GM21526 (cell line): ENCODE results near the gene EML5.
"Not testable (repeated sequence)": the region's sequence is repeated elsewhere in the genome, so short reads cannot be mapped to it uniquely, and the experiment has no call there.

ENCODE experiments used
- ATAC-seq: cut with Tn5 transposase; IDR thresholded peaks from one replicate; pipeline ENCODE4 v1.9.1; 2021; ENCODE audit warnings: moderate library complexity; ENCODE audit not compliant: unreplicated experiment, low FRiP score

The EML5 gene

DNA sequence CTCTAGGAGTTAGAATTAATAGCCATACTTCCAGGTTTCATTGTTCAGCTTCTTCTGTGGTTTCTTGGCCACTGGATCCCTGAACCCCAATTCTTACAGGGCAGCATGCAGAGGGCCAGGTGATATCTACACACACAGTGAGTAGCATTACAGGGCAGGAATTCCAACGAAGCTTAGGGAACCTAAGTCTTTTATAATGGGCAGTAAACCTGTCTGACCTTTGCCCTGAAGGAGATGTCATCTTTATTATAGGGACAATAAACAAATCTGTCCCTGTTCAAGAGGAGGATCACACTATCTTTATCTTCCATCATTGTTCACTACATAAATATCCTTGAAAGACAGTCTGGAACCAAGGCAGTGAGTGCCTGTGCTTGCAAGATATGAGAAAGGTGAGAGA, 11.7 kb upstream of the EML5 start:
- no peak for ATAC-seq

- ATAC-seq, result no peak
These were observed 11.3 kb upstream of the EML5 start for GRCh38 chr14:88804035-88804434.

DNA sequence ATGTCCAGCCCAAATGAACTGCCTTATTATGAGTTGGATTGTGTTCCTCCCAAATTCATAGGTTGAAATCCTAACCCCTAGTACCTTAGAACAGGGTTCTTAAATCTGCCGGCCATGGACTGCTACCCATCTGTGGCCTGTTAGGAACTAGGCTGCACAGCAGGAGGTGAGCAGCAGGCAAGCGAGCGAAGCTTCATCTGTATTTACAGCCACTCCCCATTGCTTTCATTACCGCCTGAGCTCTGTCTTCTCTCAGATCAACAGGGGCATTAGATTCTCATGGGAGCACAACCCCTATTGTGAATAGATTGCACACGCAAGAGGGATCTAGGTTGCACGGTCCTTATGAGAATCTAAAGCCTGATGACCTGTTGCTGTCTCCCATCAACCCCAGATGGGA, 9.8 kb upstream of the EML5 start:
- ATAC-seq, result no peak

DNA sequence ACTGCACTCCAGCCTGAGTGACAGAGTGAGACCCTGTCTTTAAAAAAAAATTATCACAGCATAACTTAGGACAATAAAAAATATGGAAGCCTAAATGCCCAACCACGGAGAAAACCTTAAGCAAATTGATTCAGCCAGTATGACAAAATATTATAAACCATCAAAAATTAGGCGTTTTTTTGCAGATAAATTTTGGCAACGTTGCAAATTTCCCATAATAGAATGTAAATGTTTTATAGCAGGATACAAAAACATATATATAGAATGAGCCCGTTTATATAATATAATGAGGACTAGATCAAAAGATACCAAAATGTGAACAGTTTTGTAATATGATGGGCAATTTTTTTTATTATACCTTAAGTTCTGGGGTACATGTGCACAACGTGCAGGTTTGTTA, 6.8 kb upstream of the EML5 start:
- no peak for ATAC-seq

- no peak for ATAC-seq
These were observed 5.4 kb upstream of the EML5 start for GRCh38 chr14:88798156-88798555.

DNA sequence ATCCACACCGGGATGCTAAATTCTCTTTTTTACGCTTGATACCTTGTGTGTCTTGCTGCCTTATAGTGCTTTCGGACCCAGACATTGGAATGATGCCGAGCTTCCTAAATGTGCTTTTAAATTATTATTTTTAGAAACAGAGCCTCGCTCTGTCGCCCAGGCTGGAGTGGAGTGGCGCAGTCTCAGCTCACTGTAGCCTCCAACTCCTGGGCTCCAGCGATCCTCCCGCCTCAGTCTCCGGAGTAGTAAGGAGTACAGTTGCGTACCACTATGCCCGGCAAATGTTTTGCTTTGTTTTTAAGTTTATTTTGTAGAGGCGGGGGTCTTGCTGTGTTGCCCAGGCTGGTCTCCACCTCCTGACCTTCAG, 489 bp upstream of the EML5 start:
- no peak for ATAC-seq

GRCh38 chr14:88791629-88792472, 902 bp downstream of the EML5 start:
- peak; percentile 14 for ATAC-seq

DNA sequence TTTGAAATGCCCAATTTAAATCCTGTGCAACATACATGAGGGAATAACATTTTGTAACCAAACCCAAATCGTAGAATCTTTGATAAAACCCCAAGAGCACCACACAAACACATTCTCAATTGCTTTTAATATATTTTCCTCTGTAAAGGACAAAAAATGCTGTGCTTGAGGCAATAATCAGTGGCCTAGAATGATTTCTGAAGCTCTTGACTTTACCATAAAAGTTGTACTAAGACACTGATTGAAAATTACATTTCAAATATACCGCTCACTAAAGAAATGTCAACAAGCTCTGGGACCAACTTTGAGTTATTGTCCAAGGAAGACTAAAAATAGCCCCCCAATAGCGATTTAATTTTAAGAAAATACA, 1.5 kb downstream of the EML5 start:
- no peak for ATAC-seq

GRCh38 chr14:88790501-88791251, 2.1 kb downstream of the EML5 start:
- ATAC-seq, result no peak

- not testable (repeated sequence) for ATAC-seq
These were observed 3.2 kb downstream of the EML5 start for GRCh38 chr14:88789573-88789972.

DNA sequence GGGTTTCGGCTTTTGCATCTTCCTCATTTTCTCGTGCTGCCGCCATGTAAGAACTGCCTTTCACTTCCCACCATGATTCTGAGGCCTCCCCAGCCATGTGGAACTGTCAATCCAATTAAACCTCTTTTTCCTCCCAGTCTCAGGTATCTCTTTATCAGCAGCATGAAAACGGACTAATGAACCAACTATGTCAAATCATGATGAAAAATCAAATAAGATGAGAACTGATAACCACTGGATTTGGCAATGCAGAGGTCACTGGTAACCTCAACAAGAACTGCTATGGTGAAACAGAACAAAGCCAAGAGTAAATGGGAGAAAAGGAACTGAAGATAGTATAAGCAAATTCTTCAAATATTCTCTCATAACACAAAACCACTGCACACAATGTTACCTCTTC, 6.0 kb downstream of the EML5 start:
- ATAC-seq, result no peak

- ATAC-seq, result no peak
These were observed 6.8 kb downstream of the EML5 start for GRCh38 chr14:88785911-88786310.

DNA sequence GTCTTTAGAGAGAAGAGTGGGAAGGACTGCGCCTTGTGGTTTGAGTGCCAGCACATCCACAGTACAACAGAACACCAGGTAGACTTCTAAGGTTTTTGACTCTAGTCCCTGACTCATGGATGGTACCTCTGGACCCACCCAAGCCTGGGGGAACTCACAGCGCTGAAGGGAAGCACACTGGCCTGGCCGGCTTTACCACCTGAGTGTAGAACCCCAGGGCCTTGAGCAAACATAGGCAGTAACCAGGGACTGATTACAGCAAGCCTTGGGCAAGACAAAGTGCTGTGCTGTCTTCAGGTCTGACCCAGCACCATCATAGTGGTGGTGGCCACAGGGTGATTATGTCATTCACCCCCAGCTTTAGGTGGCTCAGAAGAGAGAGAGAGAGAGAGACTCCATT, 17.2 kb downstream of the EML5 start:
- ATAC-seq, result no peak

GRCh38 chr14:88770736-88771135, 22.0 kb downstream of the EML5 start:
- ATAC-seq, result no peak

- ATAC-seq, result no peak
These were observed 27.6 kb downstream of the EML5 start for GRCh38 chr14:88765130-88765529.

GRCh38 chr14:88753873-88754272, 38.9 kb downstream of the EML5 start:
- ATAC-seq, result no peak

- no peak for ATAC-seq
These were observed 41.8 kb downstream of the EML5 start for GRCh38 chr14:88750945-88751344.

GRCh38 chr14:88750413-88750812, 42.3 kb downstream of the EML5 start:
- no peak for ATAC-seq

DNA sequence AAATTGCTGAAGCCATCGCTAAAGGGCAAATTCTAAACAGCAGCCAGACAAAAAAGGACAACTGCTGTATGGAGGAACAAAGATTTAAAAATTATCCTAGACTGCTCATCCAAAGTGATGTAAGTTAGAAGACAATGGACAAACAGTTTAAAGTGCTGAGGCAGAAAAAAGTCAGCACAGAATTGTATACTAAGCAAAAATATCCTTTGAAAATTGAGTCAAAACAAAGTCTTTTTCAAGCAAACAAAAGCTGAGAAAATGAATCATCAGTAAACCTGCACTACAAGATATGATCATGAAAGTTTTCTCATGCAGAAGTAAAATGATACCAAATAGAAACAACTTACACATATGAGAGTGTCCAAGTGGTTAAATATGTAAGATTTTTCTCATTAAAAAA, 43.6 kb downstream of the EML5 start:
- no peak for ATAC-seq

DNA sequence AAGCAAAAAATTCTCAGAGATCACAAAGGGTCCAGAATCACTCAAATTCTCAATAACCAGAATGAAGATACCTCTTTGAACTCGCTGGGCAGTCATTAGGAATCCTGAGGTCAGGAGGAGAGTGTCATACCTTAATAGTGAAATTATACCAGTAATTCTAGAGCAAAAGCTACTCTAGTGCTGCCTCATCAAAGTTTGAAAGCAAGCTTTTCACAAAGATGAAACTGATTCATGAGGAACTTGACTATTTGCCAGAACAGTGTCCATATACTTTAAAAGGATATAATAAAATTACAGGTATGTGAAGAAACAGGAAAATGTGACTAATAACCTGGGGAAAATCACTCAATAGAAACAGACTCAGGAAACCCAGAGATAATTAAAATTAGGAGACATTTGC, 44.5 kb downstream of the EML5 start:
- no peak for ATAC-seq

- ATAC-seq, result no peak
These were observed 46.7 kb downstream of the EML5 start for GRCh38 chr14:88746052-88746451.

DNA sequence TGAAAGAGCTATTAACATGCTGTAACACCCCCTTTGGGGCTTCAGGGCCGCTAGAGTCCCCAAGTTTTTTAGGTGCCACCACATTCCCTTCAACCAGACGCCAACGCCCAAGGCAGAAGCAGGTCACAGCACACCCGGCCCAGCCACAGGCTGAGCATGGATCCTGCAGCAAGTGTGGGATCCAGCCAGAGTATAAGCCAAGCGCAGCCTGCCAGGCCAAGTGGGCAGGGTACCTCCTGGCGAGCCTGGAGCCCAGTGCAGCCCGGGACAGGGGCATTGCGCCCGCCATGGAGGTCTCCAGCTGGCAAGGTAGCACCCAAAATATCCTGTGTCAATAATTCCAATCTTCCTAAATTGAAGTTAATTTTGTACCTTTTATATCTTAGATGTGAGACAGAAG, 55.5 kb downstream of the EML5 start:
- no peak for ATAC-seq
